Effector memory CD4-positive, alpha-beta T cell (primary cell): ENCODE measurements around the gene NUP50.

ENCODE experiments used
- DNase-seq, 3 donors: peaks; one replicate each; pipeline ENCODE4 v3.0.0-alpha.2; 2020
- H3K27ac ChIP-seq: 2 replicates; pipeline ENCODE4 v1.7.0; 2013; ENCODE audit warnings: mild to moderate bottlenecking, low read length, moderate library complexity; ENCODE audit not compliant: insufficient read depth, poor library complexity, severe bottlenecking
- H3K27me3 ChIP-seq: replicated peaks from 2 replicates; pipeline ENCODE4 v1.7.0; 2013; ENCODE audit warnings: mild to moderate bottlenecking, low read length; ENCODE audit not compliant: insufficient read depth, control insufficient read depth, poor library complexity, severe bottlenecking
- H3K36me3 ChIP-seq: 2 replicates; pipeline ENCODE4 v1.7.0; 2013; ENCODE audit warnings: mild to moderate bottlenecking, low read length, moderate library complexity; ENCODE audit not compliant: control insufficient read depth, insufficient read depth
- H3K4me1 ChIP-seq: 2 replicates; pipeline ENCODE4 v1.7.0; 2013; ENCODE audit warnings: low read length, mild to moderate bottlenecking; ENCODE audit not compliant: control insufficient read depth, insufficient read depth, poor library complexity, severe bottlenecking
- H3K4me3 ChIP-seq: 2 replicates; pipeline ENCODE4 v1.7.0; 2013; ENCODE audit warnings: low read length, low read depth, mild to moderate bottlenecking; ENCODE audit not compliant: insufficient read depth, poor library complexity, severe bottlenecking
- H3K9me3 ChIP-seq: 2 replicates; pipeline ENCODE4 v1.7.0; 2013; ENCODE audit warnings: mild to moderate bottlenecking, low read length, moderate library complexity; ENCODE audit not compliant: control insufficient read depth

Gene NUP50

GRCh38 chr22:45207981-45208664, 44.4 kb downstream of the NUP50 start:
- H3K9me3 ChIP-seq, result no peaks in the 10 kb centered on the region
- H3K27ac ChIP-seq, result no peak overlapping the region
- H3K27me3 ChIP-seq, result no peaks in the 10 kb centered on the region
- no peaks in the 10 kb centered on the region for H3K4me1 ChIP-seq
- DNase-seq, result no peak
- no peak overlapping the region for H3K4me3 ChIP-seq
- peaks cover 12% of the 10 kb centered on the region for H3K36me3 ChIP-seq

- peaks cover 8% of the 10 kb centered on the region for H3K36me3 ChIP-seq
- no peaks in the 10 kb centered on the region for H3K4me1 ChIP-seq
- H3K27ac ChIP-seq, result no peak overlapping the region
- no peak for DNase-seq
- H3K9me3 ChIP-seq, result no peaks in the 10 kb centered on the region
- H3K27me3 ChIP-seq, result no peaks in the 10 kb centered on the region
- H3K4me3 ChIP-seq, result no peak overlapping the region
Measured at GRCh38 chr22:45208696-45208992, 44.9 kb downstream of the NUP50 start.

- H3K27me3 ChIP-seq, result no peaks in the 10 kb centered on the region
- peak in 2 of 3 donors; percentile 5 to 8 for DNase-seq
- no peak overlapping the region for H3K4me3 ChIP-seq
- H3K4me1 ChIP-seq, result no peaks in the 10 kb centered on the region
- H3K27ac ChIP-seq, result no peak overlapping the region
- no peaks in the 10 kb centered on the region for H3K9me3 ChIP-seq
- H3K36me3 ChIP-seq, result peaks cover 8% of the 10 kb centered on the region
Measured at GRCh38 chr22:45208993-45209838, 45.5 kb downstream of the NUP50 start.

- Histone ChIP-seq H3K27ac (no peak overlapping the region), H3K9me3 (no peaks in the 10 kb centered on the region), H3K27me3 (no peaks in the 10 kb centered on the region), H3K4me1 (no peaks in the 10 kb centered on the region), H3K4me3 (no peak overlapping the region), H3K36me3 (peaks cover 2% of the 10 kb centered on the region)
- no peak for DNase-seq
Measured at GRCh38 chr22:45210174-45210573, 46.4 kb downstream of the NUP50 start.

- H3K27me3 ChIP-seq, result no peaks in the 10 kb centered on the region
- no peak overlapping the region for H3K27ac ChIP-seq
- no peaks in the 10 kb centered on the region for H3K9me3 ChIP-seq
- H3K4me3 ChIP-seq, result no peak overlapping the region
- no peaks in the 10 kb centered on the region for H3K4me1 ChIP-seq
- H3K36me3 ChIP-seq, result no peaks in the 10 kb centered on the region
- no peak for DNase-seq
Measured at GRCh38 chr22:45210577-45210976, 46.9 kb downstream of the NUP50 start.

GRCh38 chr22:45210991-45211390, 47.3 kb downstream of the NUP50 start:
- H3K4me3 ChIP-seq, result no peak overlapping the region
- no peaks in the 10 kb centered on the region for H3K27me3 ChIP-seq
- no peaks in the 10 kb centered on the region for H3K4me1 ChIP-seq
- no peak overlapping the region for H3K27ac ChIP-seq
- no peak for DNase-seq
- no peaks in the 10 kb centered on the region for H3K36me3 ChIP-seq
- H3K9me3 ChIP-seq, result no peaks in the 10 kb centered on the region

GRCh38 chr22:45211435-45211834, 47.7 kb downstream of the NUP50 start:
- H3K4me3 ChIP-seq, result no peak overlapping the region
- H3K27ac ChIP-seq, result no peak overlapping the region
- DNase-seq, result no peak
- H3K9me3 ChIP-seq, result no peaks in the 10 kb centered on the region
- no peaks in the 10 kb centered on the region for H3K36me3 ChIP-seq
- H3K4me1 ChIP-seq, result no peaks in the 10 kb centered on the region
- no peaks in the 10 kb centered on the region for H3K27me3 ChIP-seq

GRCh38 chr22:45211848-45212247, 48.1 kb downstream of the NUP50 start:
- no peaks in the 10 kb centered on the region for H3K27me3 ChIP-seq

GRCh38 chr22:45212306-45212709, 48.6 kb downstream of the NUP50 start:
- H3K27ac ChIP-seq, result no peak overlapping the region
- H3K9me3 ChIP-seq, result no peaks in the 10 kb centered on the region
- no peaks in the 10 kb centered on the region for H3K4me1 ChIP-seq
- H3K27me3 ChIP-seq, result no peaks in the 10 kb centered on the region
- no peak for DNase-seq
- no peaks in the 10 kb centered on the region for H3K36me3 ChIP-seq
- H3K4me3 ChIP-seq, result no peak overlapping the region

More at GRCh38 chr22:45211848-45212247, 48.1 kb downstream of the NUP50 start:
- Histone ChIP-seq H3K27ac (no peak overlapping the region), H3K4me3 (no peak overlapping the region), H3K4me1 (no peaks in the 10 kb centered on the region), H3K9me3 (no peaks in the 10 kb centered on the region), H3K36me3 (no peaks in the 10 kb centered on the region)
- no peak for DNase-seq

GRCh38 chr22:45212992-45213751, 49.4 kb downstream of the NUP50 start:
- no peaks in the 10 kb centered on the region for H3K4me1 ChIP-seq
- no peak overlapping the region for H3K27ac ChIP-seq
- DNase-seq, result no peak
- H3K36me3 ChIP-seq, result no peaks in the 10 kb centered on the region
- H3K9me3 ChIP-seq, result no peaks in the 10 kb centered on the region
- H3K27me3 ChIP-seq, result no peaks in the 10 kb centered on the region
- H3K4me3 ChIP-seq, result no peak overlapping the region
